RWPE2 (cell line): ENCODE measurements around the gene TRAF6.
"Not testable (repeated sequence)": the region's sequence is repeated elsewhere in the genome, so short reads cannot be mapped to it uniquely, and the experiment has no call there.

Experiments
- ATAC-seq: fragments of 200-7000 bp; cut with Tn5 transposase; 3 replicates; pipeline ENCODE4 v1.9.1; 2021; ENCODE audit warnings: low read depth
- DNase-seq: peaks from one replicate; pipeline ENCODE4 v3.0.0-alpha.2; 2020; ENCODE audit warnings: low spot score
- H3K27ac ChIP-seq: fragments of 450-650 bp; 2 replicates; pipeline ENCODE4 v1.5.1; 2017; ENCODE audit warnings: mild to moderate bottlenecking; ENCODE audit not compliant: poor library complexity, severe bottlenecking
- H3K27me3 ChIP-seq: fragments of 250-450 bp; sonication (Bioruptor Pico); 2 replicates; pipeline ENCODE4 v1.5.1; 2021; ENCODE audit warnings: mild to moderate bottlenecking, moderate library complexity; ENCODE audit not compliant: insufficient read depth, poor library complexity, severe bottlenecking
- H3K36me3 ChIP-seq: fragments of 250-450 bp; sonication (Bioruptor Pico); 2 replicates; pipeline ENCODE4 v1.5.1; 2020; ENCODE audit warnings: low read depth, mild to moderate bottlenecking, moderate library complexity
- H3K4me1 ChIP-seq: fragments of 250-450 bp; sonication (Bioruptor Pico); 2 replicates; pipeline ENCODE4 v1.5.1; 2021; ENCODE audit warnings: mild to moderate bottlenecking, moderate library complexity; ENCODE audit not compliant: insufficient read depth, poor library complexity, severe bottlenecking
- H3K4me3 ChIP-seq: fragments of 250-450 bp; sonication (Bioruptor Pico); 2 replicates; pipeline ENCODE4 v1.5.1; 2021; ENCODE audit warnings: mild to moderate bottlenecking, moderate library complexity; ENCODE audit not compliant: severe bottlenecking
- H3K9me3 ChIP-seq: fragments of 250-450 bp; sonication (Bioruptor Pico); 2 replicates; pipeline ENCODE4 v1.5.1; 2021; ENCODE audit warnings: mild to moderate bottlenecking, moderate library complexity; ENCODE audit not compliant: severe bottlenecking
- CTCF ChIP-seq: fragments of 450-650 bp; IDR thresholded peaks from one replicate; pipeline ENCODE4 v1.5.1; 2017; ENCODE audit warnings: mild to moderate bottlenecking, moderate library complexity; ENCODE audit not compliant: poor library complexity, severe bottlenecking

The TRAF6 gene

GRCh38 chr11:36487619-36488018, 22.5 kb downstream of the TRAF6 start:
- H3K4me3 ChIP-seq: no peak overlapping the region
- no peak overlapping the region for H3K27ac ChIP-seq
- no peaks in the 10 kb centered on the region for H3K4me1 ChIP-seq
- no peak for ATAC-seq
- no peaks in the 10 kb centered on the region for H3K9me3 ChIP-seq
- no peak for TF ChIP-seq CTCF
- DNase-seq: no peak
- H3K27me3 ChIP-seq: no peaks in the 10 kb centered on the region
- peaks cover 69% of the 10 kb centered on the region for H3K36me3 ChIP-seq

GRCh38 chr11:36485298-36486002, 24.6 kb downstream of the TRAF6 start:
- DNase-seq (no peak), ATAC-seq (no peak)
- H3K9me3 ChIP-seq: no peaks in the 10 kb centered on the region
- H3K27ac ChIP-seq: no peak overlapping the region
- H3K4me3 ChIP-seq: no peak overlapping the region
- no peaks in the 10 kb centered on the region for H3K27me3 ChIP-seq
- no peaks in the 10 kb centered on the region for H3K4me1 ChIP-seq
- peaks cover 47% of the 10 kb centered on the region for H3K36me3 ChIP-seq
- TF ChIP-seq CTCF: no peak

DNA sequence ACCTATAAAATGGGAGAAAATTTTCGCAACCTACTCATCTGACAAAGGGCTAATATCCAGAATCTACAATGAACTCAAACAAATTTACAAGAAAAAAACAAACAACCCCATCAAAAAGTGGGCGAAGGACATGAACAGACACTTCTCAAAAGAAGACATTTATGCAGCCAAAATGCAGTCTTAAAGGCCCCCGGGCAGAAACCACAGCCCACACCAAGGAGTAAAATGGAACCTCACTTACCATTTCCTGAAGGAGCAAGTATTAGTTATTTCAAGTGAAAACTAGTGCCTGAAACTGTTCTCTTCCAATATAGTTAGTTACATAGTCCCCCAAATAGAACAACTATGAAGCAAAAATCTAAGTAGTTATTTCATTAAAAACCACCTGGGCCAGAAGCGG, 27.0 kb downstream of the TRAF6 start:
- DNase-seq, H3K9me3 ChIP-seq, H3K4me1 ChIP-seq, H3K27me3 ChIP-seq, H3K27ac ChIP-seq, ATAC-seq, H3K4me3 ChIP-seq: not testable (repeated sequence)
- H3K36me3 ChIP-seq: peaks cover 25% of the 10 kb centered on the region

DNA sequence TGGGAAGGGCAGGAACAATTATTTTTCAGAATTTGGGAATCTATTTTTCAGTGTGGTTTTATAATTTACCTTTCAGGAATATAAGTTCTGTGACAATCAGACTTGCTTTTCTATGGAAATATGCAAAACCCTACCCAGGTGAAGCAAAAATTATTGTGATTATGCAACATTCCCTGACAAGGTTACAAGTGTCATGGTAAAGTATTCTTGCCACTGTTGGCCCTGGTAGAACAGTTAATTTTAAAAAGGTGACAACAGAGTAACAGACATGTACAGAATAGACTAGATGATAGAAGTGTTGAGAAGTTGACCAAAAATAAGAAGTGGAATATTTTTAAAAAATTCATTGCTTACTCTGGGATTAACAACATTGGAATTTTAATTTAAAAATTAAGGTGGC, 29.2 kb downstream of the TRAF6 start:
- H3K27me3 ChIP-seq: no peaks in the 10 kb centered on the region
- ATAC-seq (no peak), DNase-seq (no peak)
- H3K4me3 ChIP-seq: no peak overlapping the region
- no peaks in the 10 kb centered on the region for H3K9me3 ChIP-seq
- H3K36me3 ChIP-seq: peaks cover 5% of the 10 kb centered on the region
- TF ChIP-seq CTCF: no peak
- no peak overlapping the region for H3K27ac ChIP-seq
- no peaks in the 10 kb centered on the region for H3K4me1 ChIP-seq

GRCh38 chr11:36478700-36479329, 31.3 kb downstream of the TRAF6 start:
- ATAC-seq (peak; percentile 66), DNase-seq (no peak)
- TF ChIP-seq CTCF: peak; percentile 77
- H3K27ac ChIP-seq: no peak overlapping the region
- H3K4me1 ChIP-seq: no peaks in the 10 kb centered on the region
- no peaks in the 10 kb centered on the region for H3K9me3 ChIP-seq
- no peaks in the 10 kb centered on the region for H3K36me3 ChIP-seq
- no peak overlapping the region for H3K4me3 ChIP-seq
- no peaks in the 10 kb centered on the region for H3K27me3 ChIP-seq
